Left lung (tissue), 14 donors: ENCODE data around the gene C6orf15. TPM values are rescaled to one million over a fixed set of nuclear protein-coding genes. Genes with fewer than 3 reads are reported as not detected.

Source experiments
- ATAC-seq: fragments of 200-7000 bp; cut with Tn5 transposase; one replicate; pipeline ENCODE4 v1.9.1; 2020; ENCODE audit warnings: moderate library complexity
- DNase-seq, 4 donors: peaks; one replicate each; pipeline ENCODE4 v3.0.0-alpha.2; 2013 to 2020
- H3K27ac ChIP-seq, 2 donors: fragments of 200-600 bp; sonication (generic) in 1 of 2; one replicate each; pipeline versions ENCODE4 v1.5.0 to v1.8.0; 2020 to 2021
- H3K27me3 ChIP-seq, 2 donors: fragments of 200-600 bp; sonication (generic) in 1 of 2; one replicate each; pipeline versions ENCODE4 v1.5.0 to v1.8.0; 2020 to 2021
- H3K36me3 ChIP-seq, 2 donors: fragments of 200-600 bp; sonication (generic) in 1 of 2; one replicate each; pipeline versions ENCODE4 v1.5.0 to v1.8.0; 2020 to 2021
- H3K4me1 ChIP-seq, 2 donors: fragments of 200-600 bp; one replicate each; pipeline ENCODE4 v1.8.0; 2021
- H3K4me3 ChIP-seq, 2 donors: fragments of 200-600 bp; sonication (generic) in 1 of 2; one replicate each; pipeline versions ENCODE4 v1.5.0 to v1.8.0; 2020 to 2021; ENCODE audit warnings: mild to moderate bottlenecking in 1 of 2
- H3K9me3 ChIP-seq, 2 donors: fragments of 200-600 bp; sonication (generic) in 1 of 2; one replicate each; pipeline versions ENCODE4 v1.5.0 to v1.8.0; 2020 to 2021
- intact Hi-C, 2 donors: fragments of 100-400 bp; cut with DNase I; formaldehyde crosslinking; loops; one replicate each; pipeline versions ENCODE4 v1.11.2 to v1.14.2; 2022
- long read RNA-seq, 12 donors: library from polyadenylated mRNA in 2 of 12; unstranded in 2 of 12; transcript quantifications; one replicate each; pipeline ENCODE4 v2.0.0 and lab custom pipeline, GENCODE V29; 2019 to 2026
- polyA plus RNA-seq, 6 donors: library from polyadenylated mRNA; unstranded; fragments of 120-200 nt; gene quantifications; one replicate each; pipeline ENCODE4 v1.2.1, GENCODE V29; 2013; ENCODE audit not compliant: insufficient read length in 6 of 6
- total RNA-seq, 2 donors: library from RNA; stranded (reverse); fragmentation: NEBNext Ultra II Directional; extraction: Animal tissue kit (Norgen Biotek cat#: 25700); gene quantifications; one replicate each; pipeline ENCODE4 v1.2.1, GENCODE V29; 2021
- TF ChIP-seq, protein P1 (sequence below), 2 donors: fragments of 200-600 bp; sonication (generic) in 1 of 2; IDR thresholded peaks; one replicate each; pipeline versions ENCODE4 v1.5.0 to v1.8.0; 2021; ENCODE audit warnings: antibody characterized with exemption in 2 of 2
- donor health status: DM: no; HTN: yes; CAD: no.
- donor health status: DM: no; HTN: no; CAD: no.

Gene C6orf15
- total RNA-seq, result not detected
- not detected for polyA plus RNA-seq
- long read RNA-seq, donor 1, result 0 reads
- long read RNA-seq, donor 2, result 0 reads
- long read RNA-seq, donor 3, result 0 reads
- long read RNA-seq, donor 4, result 0 reads
- long read RNA-seq, donor 5, result 0 reads
- long read RNA-seq, donor 6, result 0 reads
- long read RNA-seq, donor 7, result 0 reads
- long read RNA-seq, donor 8, result 0 reads
- long read RNA-seq, donor 9, result 0 reads
- long read RNA-seq, donor 10, result 0 reads
- long read RNA-seq, donor 11, result 0 reads
- long read RNA-seq, donor 12, result 0 reads

DNA sequence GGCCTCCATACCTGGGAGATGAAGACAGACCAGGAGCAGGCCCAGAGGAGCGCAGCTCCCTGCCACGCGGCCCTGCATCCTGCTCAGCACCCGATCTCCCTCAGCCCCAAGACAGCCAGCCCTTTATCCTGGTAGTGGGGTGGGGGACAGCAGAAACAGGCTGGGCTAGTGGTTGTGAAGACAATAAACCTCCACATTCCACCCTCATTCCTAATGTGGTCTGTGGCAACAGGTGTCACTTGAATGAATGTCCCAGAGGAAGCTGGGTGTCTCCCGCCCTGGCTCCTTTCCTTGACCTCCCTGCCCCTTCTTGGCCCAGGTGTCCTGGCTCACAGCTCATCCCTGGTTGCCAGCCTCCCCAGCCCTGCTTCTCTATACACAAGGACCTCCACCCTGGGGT is at the start of gene C6orf15:
TSS of gene C6orf15 (minus strand) at position 98 of the 400 bp plus-strand sequence. CDS start at position 78, 20 bp downstream.
- H3K27me3 ChIP-seq, result peaks cover 0 to 3% of the 10 kb centered on the region in 2 donors
- ATAC-seq (no peak), DNase-seq (no peak)
- intact Hi-C loops, result no loop called here
- no peaks in the 10 kb centered on the region for H3K9me3 ChIP-seq
- TF ChIP-seq, protein P1, sequence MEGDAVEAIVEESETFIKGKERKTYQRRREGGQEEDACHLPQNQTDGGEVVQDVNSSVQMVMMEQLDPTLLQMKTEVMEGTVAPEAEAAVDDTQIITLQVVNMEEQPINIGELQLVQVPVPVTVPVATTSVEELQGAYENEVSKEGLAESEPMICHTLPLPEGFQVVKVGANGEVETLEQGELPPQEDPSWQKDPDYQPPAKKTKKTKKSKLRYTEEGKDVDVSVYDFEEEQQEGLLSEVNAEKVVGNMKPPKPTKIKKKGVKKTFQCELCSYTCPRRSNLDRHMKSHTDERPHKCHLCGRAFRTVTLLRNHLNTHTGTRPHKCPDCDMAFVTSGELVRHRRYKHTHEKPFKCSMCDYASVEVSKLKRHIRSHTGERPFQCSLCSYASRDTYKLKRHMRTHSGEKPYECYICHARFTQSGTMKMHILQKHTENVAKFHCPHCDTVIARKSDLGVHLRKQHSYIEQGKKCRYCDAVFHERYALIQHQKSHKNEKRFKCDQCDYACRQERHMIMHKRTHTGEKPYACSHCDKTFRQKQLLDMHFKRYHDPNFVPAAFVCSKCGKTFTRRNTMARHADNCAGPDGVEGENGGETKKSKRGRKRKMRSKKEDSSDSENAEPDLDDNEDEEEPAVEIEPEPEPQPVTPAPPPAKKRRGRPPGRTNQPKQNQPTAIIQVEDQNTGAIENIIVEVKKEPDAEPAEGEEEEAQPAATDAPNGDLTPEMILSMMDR (IDR thresholded peaks at IDR 0.05), result no peak
- no peaks in the 10 kb centered on the region for H3K36me3 ChIP-seq
- no peak within 1 kb of the TSS for H3K27ac ChIP-seq
- H3K4me1 ChIP-seq, result peaks cover 11 to 22% of the 10 kb centered on the region in 2 donors
- no peak within 1 kb of the TSS for H3K4me3 ChIP-seq

DNA sequence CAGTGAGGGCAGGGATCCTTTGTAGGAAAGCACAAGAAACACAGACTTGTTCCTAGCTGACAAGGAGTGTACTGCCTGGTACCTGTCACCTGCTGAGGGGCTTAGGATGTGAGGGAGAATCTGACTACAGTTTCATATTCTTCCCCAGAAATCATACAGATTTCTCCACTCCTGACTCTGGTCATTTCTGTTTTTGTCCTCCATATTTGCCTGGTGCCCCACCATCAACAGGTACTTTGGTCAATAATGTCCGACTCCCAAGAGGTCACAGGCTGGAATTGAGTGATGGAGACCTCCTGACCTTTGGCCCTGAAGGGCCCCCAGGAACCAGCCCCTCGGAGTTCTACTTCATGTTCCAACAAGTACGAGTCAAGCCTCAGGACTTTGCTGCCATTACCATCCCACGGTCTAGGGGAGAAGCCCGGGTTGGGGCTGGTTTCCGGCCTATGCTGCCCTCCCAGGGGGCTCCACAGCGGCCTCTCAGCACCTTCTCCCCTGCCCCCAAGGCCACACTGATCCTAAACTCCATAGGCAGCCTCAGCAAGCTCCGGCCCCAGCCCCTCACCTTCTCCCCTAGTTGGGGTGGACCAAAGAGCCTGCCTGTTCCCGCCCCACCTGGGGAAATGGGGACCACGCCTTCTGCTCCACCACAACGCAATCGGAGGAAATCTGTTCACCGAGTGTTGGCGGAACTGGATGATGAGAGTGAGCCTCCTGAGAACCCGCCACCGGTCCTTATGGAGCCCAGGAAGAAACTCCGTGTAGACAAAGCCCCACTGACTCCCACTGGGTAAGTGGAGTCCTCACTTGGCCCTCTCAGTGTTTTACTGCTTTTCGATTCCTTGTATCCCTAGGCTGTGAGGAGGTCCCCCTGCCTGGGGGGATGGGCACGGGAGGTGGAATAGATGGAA is 49.1 kb upstream of the C6orf15 start:
- intact Hi-C loops, result no loop called here
- H3K27ac ChIP-seq, result no peak overlapping the region
- no peak overlapping the region for H3K4me3 ChIP-seq
- TF ChIP-seq, protein P1 (IDR thresholded peaks at IDR 0.05), result no peak
- no peak for DNase-seq
- H3K27me3 ChIP-seq, result no peaks in the 10 kb centered on the region
- peaks cover 0 to 16% of the 10 kb centered on the region in 2 donors for H3K36me3 ChIP-seq
- ATAC-seq, result no peak
- peaks cover 7 to 28% of the 10 kb centered on the region in 2 donors for H3K4me1 ChIP-seq
- H3K9me3 ChIP-seq, result no peaks in the 10 kb centered on the region

DNA sequence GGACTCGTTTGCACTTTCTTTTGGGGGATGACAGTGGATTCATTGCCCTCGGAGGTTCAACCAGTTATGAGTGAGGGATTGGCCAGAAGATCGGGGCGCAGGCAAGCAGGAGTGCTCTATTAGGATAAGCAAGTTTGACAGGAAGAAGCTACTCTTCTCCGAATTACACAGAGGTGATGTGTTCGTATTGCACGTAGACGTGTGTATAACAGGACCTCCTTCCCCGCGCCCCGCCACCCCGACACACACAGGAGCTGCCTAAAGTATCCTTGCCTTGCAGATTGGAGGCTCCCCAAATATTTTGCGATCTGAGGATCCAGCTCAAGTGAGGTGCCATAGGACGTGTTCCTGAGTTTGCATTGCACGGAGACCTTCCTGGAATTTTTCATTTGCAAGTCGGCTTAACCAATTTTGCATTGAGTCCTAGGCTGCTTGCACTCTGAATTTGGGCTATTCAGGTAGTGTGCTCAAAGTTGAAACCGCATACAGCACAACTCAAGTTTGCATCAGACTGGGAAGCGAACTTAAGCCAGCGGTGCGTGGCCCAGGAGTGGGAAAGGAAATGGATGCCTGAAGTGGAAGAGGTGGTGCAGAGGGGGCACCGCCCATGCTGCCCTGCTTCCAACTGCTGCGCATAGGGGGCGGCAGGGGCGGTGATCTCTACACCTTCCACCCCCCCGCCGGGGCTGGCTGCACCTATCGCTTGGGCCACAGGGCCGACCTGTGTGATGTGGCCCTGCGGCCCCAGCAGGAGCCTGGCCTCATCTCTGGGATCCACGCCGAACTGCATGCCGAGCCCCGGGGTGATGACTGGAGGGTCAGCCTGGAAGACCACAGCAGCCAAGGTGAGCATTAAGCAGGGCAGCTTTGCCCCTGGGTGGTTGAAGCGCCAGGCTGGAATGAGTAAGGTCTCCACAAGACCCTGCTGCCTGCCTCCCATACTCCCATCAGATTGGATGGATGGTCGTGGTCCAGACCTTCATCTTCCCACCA is 46.8 kb upstream of the C6orf15 start:
- DNase-seq, result peak in 1 of 4 donors; percentile 77
- no peak for ATAC-seq
- peaks cover 7 to 28% of the 10 kb centered on the region in 2 donors for H3K4me1 ChIP-seq
- TF ChIP-seq, protein P1 (IDR thresholded peaks at IDR 0.05), result no peak
- peaks cover 0 to 21% of the 10 kb centered on the region in 2 donors for H3K36me3 ChIP-seq
- H3K27ac ChIP-seq, result peak overlapping the region in 1 of 2 donors; percentile 73
- no peaks in the 10 kb centered on the region for H3K27me3 ChIP-seq
- intact Hi-C loops, result no loop called here
- no peaks in the 10 kb centered on the region for H3K9me3 ChIP-seq
- H3K4me3 ChIP-seq, result peak overlapping the region; percentile 57 to 83

DNA sequence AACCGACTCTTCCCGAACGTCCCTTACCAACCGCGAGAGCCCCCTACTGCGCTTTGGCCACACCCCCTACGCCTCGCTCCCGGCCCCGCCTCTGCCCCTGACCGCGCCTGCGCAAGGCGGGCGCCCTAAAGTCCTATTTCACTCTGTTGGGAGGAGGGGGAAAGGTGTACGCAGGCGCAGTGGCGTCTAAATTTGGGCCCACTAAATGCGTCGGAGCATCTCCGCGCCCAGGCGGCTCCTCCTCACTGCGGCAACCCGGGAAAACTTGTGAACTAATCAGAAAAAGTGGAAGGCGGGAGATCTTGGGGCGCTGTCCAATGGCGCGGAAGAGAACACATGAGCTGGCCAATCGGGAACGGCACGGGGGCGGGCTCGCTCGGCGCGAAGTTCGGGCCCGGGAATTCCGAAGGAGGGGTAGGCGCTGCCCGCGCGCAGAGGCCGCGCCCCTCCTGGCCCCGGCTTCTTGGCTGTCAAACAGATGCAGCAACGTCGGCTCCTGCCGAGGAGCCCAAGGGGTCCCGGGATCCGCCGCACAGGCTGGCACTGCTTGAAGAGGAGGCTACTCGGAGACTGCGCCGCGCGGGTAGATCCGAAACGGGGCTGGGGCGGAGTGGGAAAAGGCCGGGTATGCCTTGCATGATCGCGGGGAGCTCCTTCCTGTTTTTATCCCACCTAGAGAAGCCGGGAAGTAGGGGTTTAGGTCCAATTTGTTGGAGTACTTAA is 45.9 kb upstream of the C6orf15 start, which contains the start of gene TCF19:
TSS of gene TCF19 (plus strand) at position 450 of the 723 bp plus-strand sequence. CDS start 881 bp downstream, outside the sequence.
- Histone ChIP-seq H3K27me3 (no peaks in the 10 kb centered on the region), H3K36me3 (peaks cover 0 to 29% of the 10 kb centered on the region in 2 donors), H3K4me1 (peaks cover 7 to 24% of the 10 kb centered on the region in 2 donors), H3K9me3 (no peaks in the 10 kb centered on the region), H3K4me3 (peak within 1 kb of the TSS; percentile 57 to 83), H3K27ac (peak within 1 kb of the TSS; percentile 59 to 73)
- ATAC-seq (peak; percentile 97), DNase-seq (peak; percentile 98 to 100 (median 100))
- intact Hi-C loops, result no loop called here
- TF ChIP-seq, protein P1 (IDR thresholded peaks at IDR 0.05), result no peak
